ENCODE data around the gene HINT3. TPM values are rescaled to one million over a fixed set of nuclear protein-coding genes. Genes with fewer than 3 reads are reported as not detected.
"Not testable (repeated sequence)": the region's sequence is repeated elsewhere in the genome, so short reads cannot be mapped to it uniquely, and the experiment has no call there.

HINT3 gene
- 1 to 10 TPM; 7.5 to 8.3 TPM for total RNA-seq

DNA sequence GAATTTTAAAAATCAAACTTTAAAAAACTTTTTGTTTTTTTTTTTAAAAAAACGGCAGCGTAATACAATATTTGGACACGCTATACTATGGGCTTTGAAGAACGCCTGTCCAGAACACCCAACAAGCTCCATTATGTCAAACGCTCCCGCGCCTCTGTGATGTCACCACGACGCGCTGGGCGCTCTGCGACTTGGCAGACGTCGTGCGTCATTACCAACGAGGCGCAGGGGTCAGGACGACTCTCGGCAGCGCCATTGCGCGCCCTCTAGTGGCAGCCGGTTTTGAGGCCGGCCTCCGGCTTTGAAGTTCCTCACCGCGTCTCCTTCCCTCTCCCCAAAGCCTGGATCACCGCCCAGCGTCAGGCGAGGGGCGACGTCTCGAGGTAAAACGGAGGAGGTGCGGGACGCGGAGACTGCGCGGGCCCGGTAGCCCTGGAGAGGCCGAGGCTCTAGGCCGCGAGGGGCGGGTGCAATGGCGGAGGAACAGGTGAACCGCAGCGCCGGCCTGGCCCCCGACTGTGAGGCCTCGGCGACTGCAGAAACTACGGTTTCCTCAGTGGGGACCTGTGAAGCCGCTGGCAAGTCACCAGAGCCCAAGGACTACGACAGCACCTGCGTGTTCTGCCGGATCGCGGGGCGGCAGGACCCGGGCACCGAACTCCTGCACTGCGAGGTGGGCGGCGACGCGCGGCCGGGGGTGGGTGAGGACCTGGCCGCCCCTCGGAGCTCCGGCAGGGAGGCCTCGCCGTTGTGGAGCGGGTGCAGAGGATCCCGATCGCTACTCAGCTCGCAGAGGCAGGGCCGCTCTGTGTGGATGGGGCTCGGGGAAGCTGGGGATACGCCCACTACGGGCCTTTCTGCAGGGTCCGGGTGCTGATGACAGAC lies at the start of gene HINT3:
Gene HINT3, plus strand, starts transcription at position 265 of the 885 bp plus-strand sequence. Its CDS starts 208 bp downstream, at position 473.
- H3K27me3 Mint-ChIP-seq, result peaks cover 3% of the 10 kb centered on the region
- POLR2A ChIA-PET, result interaction anchor here (0.5 to 1.3 kb wide), 5 partner anchors 25 to 176 kb away, joined by 3 to 7 read pairs (median 3); partner anchors contain the start of gene NCOA7

GRCh38 chr6:125910527-125910926 lies 46.0 kb upstream of the HINT3 start:
- Mint-ChIP-seq H3K27me3 (no peaks in the 10 kb centered on the region), H3K4me1 (peaks cover 17% of the 10 kb centered on the region), H3K9me3 (no peaks in the 10 kb centered on the region), H3K4me3 (no peak overlapping the region), H3K36me3 (ENCODE audit: low read depth) (peaks cover 16% of the 10 kb centered on the region), H3K27ac (no peak overlapping the region)
- CTCF ChIA-PET, result interaction anchor here (0.8 to 1.2 kb wide), 3 partner anchors 8 to 46 kb away, joined by 3 to 4 read pairs (median 3); no protein-coding TSS in a partner anchor
- DNase-seq, result no peak
- POLR2A ChIA-PET, result interaction anchor here (0.7 kb wide), 1 partner anchor 8 kb away, joined by 5 read pairs; no protein-coding TSS in a partner anchor

More for the DNA sequence above, at the start of gene HINT3:
- H3K27ac Mint-ChIP-seq, result no peak within 1 kb of the TSS
- DNase-seq, result peak; percentile 98
- no peak within 1 kb of the TSS for H3K4me3 Mint-ChIP-seq
- H3K36me3 Mint-ChIP-seq (ENCODE audit: low read depth), result no peaks in the 10 kb centered on the region
- peaks cover 7% of the 10 kb centered on the region for H3K4me1 Mint-ChIP-seq
- H3K9me3 Mint-ChIP-seq, result no peaks in the 10 kb centered on the region
- CTCF ChIA-PET, result interaction anchor here (0.6 to 5.5 kb wide), 46 partner anchors 8 to 647 kb away, joined by 3 to 50 read pairs (median 6); partner anchors contain the start of genes NCOA7 and TRMT11

DNA sequence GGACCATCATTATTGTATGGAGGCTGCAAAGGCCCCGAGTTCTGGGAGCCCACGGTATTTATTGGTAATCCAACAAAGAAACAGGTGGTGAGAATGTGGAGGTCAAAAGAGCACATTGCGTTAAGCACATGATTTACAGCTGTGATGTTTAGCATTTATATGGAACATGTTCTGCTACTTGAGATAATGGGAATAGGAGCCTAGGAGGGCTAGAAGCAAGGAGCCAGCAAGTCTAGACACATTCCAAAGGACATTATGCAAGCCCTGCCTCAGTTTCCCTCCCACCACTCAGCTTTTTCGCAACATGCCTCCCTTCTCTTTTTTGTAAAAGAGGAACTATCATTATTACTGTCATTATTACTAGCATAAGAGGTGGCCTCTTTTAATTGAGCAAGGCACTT lies 45.5 kb upstream of the HINT3 start:
- peaks cover 17% of the 10 kb centered on the region for H3K4me1 Mint-ChIP-seq
- not testable (repeated sequence) for H3K9me3 Mint-ChIP-seq, DNase-seq, H3K27ac Mint-ChIP-seq, H3K4me3 Mint-ChIP-seq, H3K27me3 Mint-ChIP-seq
- ChIA-PET POLR2A (interaction anchor here (0.7 kb wide), 1 partner anchor 9 kb away, joined by 5 read pairs; no protein-coding TSS in a partner anchor), CTCF (interaction anchor here (0.8 to 1.2 kb wide), 2 partner anchors 32 to 45 kb away, joined by 3 to 4 read pairs; no protein-coding TSS in a partner anchor)
- H3K36me3 Mint-ChIP-seq (ENCODE audit: low read depth), result peaks cover 19% of the 10 kb centered on the region

GRCh38 chr6:125912430-125912829 lies 44.1 kb upstream of the HINT3 start:
- H3K4me1 Mint-ChIP-seq, result peaks cover 13% of the 10 kb centered on the region
- H3K9me3 Mint-ChIP-seq, H3K4me3 Mint-ChIP-seq, H3K27ac Mint-ChIP-seq, POLR2A ChIA-PET, H3K27me3 Mint-ChIP-seq, DNase-seq: not testable (repeated sequence)
- CTCF ChIA-PET, result interaction anchor here (0.5 to 1.2 kb wide), 2 partner anchors 11 to 29 kb away, joined by 3 read pairs; no protein-coding TSS in a partner anchor
- H3K36me3 Mint-ChIP-seq (ENCODE audit: low read depth), result peaks cover 27% of the 10 kb centered on the region

GRCh38 chr6:125913145-125913544 lies 43.4 kb upstream of the HINT3 start:
- H3K4me3 Mint-ChIP-seq, result no peak overlapping the region
- no peak for DNase-seq
- H3K36me3 Mint-ChIP-seq (ENCODE audit: low read depth), result peaks cover 30% of the 10 kb centered on the region
- H3K9me3 Mint-ChIP-seq, result no peaks in the 10 kb centered on the region
- POLR2A ChIA-PET, result no interaction called here
- H3K27me3 Mint-ChIP-seq, result no peaks in the 10 kb centered on the region
- no peak overlapping the region for H3K27ac Mint-ChIP-seq
- H3K4me1 Mint-ChIP-seq, result peaks cover 17% of the 10 kb centered on the region
- CTCF ChIA-PET, result interaction anchor here (1.2 kb wide), 1 partner anchor 12 kb away, joined by 3 read pairs; no protein-coding TSS in a partner anchor

GRCh38 chr6:125913864-125914351 lies 42.7 kb upstream of the HINT3 start:
- DNase-seq, result no peak
- ChIA-PET CTCF (interaction anchor here (0.6 to 1.3 kb wide), 4 partner anchors 12 to 44 kb away, joined by 3 to 6 read pairs (median 5); partner anchors contain the start of gene HINT3), POLR2A (no interaction called here)
- Mint-ChIP-seq H3K27me3 (no peaks in the 10 kb centered on the region), H3K36me3 (ENCODE audit: low read depth) (peaks cover 33% of the 10 kb centered on the region), H3K9me3 (no peaks in the 10 kb centered on the region), H3K4me1 (peaks cover 24% of the 10 kb centered on the region), H3K27ac (no peak overlapping the region), H3K4me3 (no peak overlapping the region)

DNA sequence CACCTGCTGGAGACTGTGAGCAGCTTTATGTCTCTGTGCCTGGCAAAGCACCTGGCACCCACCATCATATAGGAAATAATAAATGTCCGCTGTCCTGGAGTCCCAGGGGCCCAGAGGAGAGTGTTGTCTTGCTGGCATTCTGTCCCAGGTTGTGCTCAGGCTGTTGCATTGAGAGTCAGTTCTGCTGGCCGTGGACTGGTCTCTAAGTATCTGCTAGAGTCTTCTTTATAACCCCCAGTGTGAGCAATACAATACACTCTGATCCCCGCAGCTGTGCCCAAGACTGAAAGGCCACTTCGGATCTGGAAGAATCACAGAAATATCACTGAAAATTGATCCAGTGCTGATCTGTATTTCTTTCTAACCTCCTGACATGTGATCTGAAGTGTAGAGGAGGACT lies 38.3 kb upstream of the HINT3 start:
- Mint-ChIP-seq H3K9me3 (no peaks in the 10 kb centered on the region), H3K36me3 (ENCODE audit: low read depth) (peaks cover 61% of the 10 kb centered on the region), H3K4me1 (peaks cover 49% of the 10 kb centered on the region), H3K27me3 (no peaks in the 10 kb centered on the region), H3K4me3 (no peak overlapping the region), H3K27ac (peak overlapping the region; percentile 95)
- ChIA-PET POLR2A (interaction anchor here (2.0 kb wide), 1 partner anchor 127 kb away, joined by 13 read pairs; the partner anchor contains the start of gene NCOA7), CTCF (interaction anchor here (0.6 to 5.8 kb wide), 8 partner anchors 8 to 127 kb away, joined by 3 to 33 read pairs (median 3); partner anchors contain the start of genes HINT3 and NCOA7)
- DNase-seq, result no peak

DNA sequence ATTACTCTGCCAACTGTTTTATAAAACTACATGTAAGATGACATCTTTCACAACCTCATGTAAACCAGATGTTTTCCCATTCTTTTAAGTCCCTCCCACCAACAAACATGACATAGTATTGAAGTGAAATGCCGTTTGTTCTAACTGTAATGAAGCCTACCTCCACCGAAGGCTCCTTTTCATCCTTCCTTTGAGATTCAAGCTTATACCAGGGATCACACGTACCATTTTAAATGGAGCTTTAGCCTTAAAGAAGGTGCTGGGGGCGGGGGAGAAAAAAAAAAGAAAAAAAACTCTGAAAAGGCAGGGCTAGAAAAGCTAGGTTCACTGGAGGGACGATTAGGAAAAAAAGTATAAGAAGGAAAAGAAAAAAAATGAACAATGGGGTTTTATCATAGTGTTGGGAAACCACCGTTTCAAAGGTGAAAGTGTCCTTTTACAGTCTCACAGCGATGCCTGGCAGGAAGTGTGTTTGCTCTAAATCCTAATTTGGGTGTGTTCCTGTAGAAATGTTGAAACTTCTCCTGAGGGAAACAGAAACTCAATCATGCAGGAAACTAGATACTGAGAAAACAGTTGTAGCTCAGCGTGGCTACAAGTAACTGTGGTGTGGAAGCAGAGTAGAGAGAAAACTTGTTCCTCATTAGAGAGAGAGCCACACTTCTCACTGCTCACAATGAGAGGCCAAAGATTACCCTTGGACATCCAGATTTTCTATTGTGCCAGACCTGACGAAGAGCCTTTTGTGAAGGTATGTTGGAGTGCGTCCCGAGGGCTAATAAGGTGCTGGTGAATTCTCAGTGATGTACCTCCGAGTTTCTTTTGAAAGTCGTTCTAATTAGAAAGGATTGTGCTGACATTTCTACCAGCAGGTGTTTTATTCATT lies 37.6 kb upstream of the HINT3 start:
- ChIA-PET CTCF (interaction anchor here (0.6 to 5.8 kb wide), 9 partner anchors 9 to 49 kb away, joined by 3 to 33 read pairs (median 3); partner anchors contain the start of gene HINT3), POLR2A (interaction anchor here (0.6 to 2.0 kb wide), 2 partner anchors 111 to 128 kb away, joined by 4 to 13 read pairs; partner anchors contain the start of gene NCOA7)
- Mint-ChIP-seq H3K9me3 (no peaks in the 10 kb centered on the region), H3K27ac (peak overlapping the region; percentile 95), H3K4me1 (peaks cover 56% of the 10 kb centered on the region), H3K27me3 (no peaks in the 10 kb centered on the region), H3K4me3 (peak overlapping the region; percentile 84), H3K36me3 (ENCODE audit: low read depth) (peaks cover 68% of the 10 kb centered on the region)
- DNase-seq, result peak; percentile 70

DNA sequence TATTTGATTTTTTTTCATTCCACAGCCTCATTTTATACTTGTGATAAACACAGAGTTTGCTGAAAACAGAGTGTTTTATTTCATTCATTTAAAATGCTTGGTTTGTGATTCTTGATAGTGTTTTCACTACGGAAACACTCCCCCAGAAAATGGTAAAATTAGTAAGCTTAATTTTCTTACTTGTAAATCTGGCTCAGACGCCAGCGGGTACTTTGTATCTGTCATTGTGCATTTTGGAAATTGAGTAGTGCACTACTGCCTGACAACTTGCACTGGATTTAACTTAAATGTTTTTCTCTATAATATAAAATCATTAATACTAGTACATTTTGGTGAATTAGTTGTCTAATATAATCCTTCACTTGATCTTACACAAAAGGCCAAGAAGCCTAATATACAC lies 37.0 kb upstream of the HINT3 start:
- H3K27ac Mint-ChIP-seq, result peak overlapping the region; percentile 95
- no peaks in the 10 kb centered on the region for H3K9me3 Mint-ChIP-seq
- no peaks in the 10 kb centered on the region for H3K27me3 Mint-ChIP-seq
- CTCF ChIA-PET, result interaction anchor here (1.2 to 5.8 kb wide), 4 partner anchors 13 to 37 kb away, joined by 3 to 33 read pairs (median 9); partner anchors contain the start of gene HINT3
- DNase-seq, result no peak
- peaks cover 74% of the 10 kb centered on the region for H3K36me3 Mint-ChIP-seq (ENCODE audit: low read depth)
- POLR2A ChIA-PET, result interaction anchor here (0.6 to 2.0 kb wide), 2 partner anchors 112 to 129 kb away, joined by 4 to 13 read pairs; partner anchors contain the start of gene NCOA7
- peak overlapping the region; percentile 84 for H3K4me3 Mint-ChIP-seq
- peaks cover 61% of the 10 kb centered on the region for H3K4me1 Mint-ChIP-seq

- CTCF ChIA-PET, result interaction anchor here (1.4 kb wide), 1 partner anchor 21 kb away, joined by 3 read pairs; no protein-coding TSS in a partner anchor
- POLR2A ChIA-PET, result interaction anchor here (0.5 kb wide), 1 partner anchor 18 kb away, joined by 4 read pairs; no protein-coding TSS in a partner anchor
- no peak overlapping the region for H3K4me3 Mint-ChIP-seq
- H3K36me3 Mint-ChIP-seq (ENCODE audit: low read depth), result peaks cover 75% of the 10 kb centered on the region
- peak overlapping the region; percentile 51 for H3K27ac Mint-ChIP-seq
- H3K9me3 Mint-ChIP-seq, result no peaks in the 10 kb centered on the region
- H3K27me3 Mint-ChIP-seq, result no peaks in the 10 kb centered on the region
- no peak for DNase-seq
- H3K4me1 Mint-ChIP-seq, result peaks cover 74% of the 10 kb centered on the region
Observed at GRCh38 chr6:125922322-125922860, 34.2 kb upstream of the HINT3 start.

GRCh38 chr6:125923366-125923877 lies 33.1 kb upstream of the HINT3 start:
- no peaks in the 10 kb centered on the region for H3K27me3 Mint-ChIP-seq
- no peak overlapping the region for H3K4me3 Mint-ChIP-seq
- CTCF ChIA-PET, result interaction anchor here (1.4 to 2.7 kb wide), 4 partner anchors 8 to 32 kb away, joined by 3 to 11 read pairs (median 10); partner anchors contain the start of gene HINT3
- POLR2A ChIA-PET, result no interaction called here
- H3K4me1 Mint-ChIP-seq, result peaks cover 67% of the 10 kb centered on the region
- H3K9me3 Mint-ChIP-seq, result no peaks in the 10 kb centered on the region
- H3K36me3 Mint-ChIP-seq (ENCODE audit: low read depth), result peaks cover 75% of the 10 kb centered on the region
- DNase-seq, result no peak
- peak overlapping the region; percentile 71 for H3K27ac Mint-ChIP-seq

Measured in activated CD4-positive, alpha-beta T cell treated with anti-CD3 and anti-CD28 coated beads, Interleukin-2, amount 10 ng/mL, durations not matched to agents 7 days and 5 days (primary cell).